ENCODE measurements around the gene KRTAP10-4.
"Not testable (repeated sequence)": the region's sequence is repeated elsewhere in the genome, so short reads cannot be mapped to it uniquely, and the experiment has no call there.

KRTAP10-4 gene

DNA sequence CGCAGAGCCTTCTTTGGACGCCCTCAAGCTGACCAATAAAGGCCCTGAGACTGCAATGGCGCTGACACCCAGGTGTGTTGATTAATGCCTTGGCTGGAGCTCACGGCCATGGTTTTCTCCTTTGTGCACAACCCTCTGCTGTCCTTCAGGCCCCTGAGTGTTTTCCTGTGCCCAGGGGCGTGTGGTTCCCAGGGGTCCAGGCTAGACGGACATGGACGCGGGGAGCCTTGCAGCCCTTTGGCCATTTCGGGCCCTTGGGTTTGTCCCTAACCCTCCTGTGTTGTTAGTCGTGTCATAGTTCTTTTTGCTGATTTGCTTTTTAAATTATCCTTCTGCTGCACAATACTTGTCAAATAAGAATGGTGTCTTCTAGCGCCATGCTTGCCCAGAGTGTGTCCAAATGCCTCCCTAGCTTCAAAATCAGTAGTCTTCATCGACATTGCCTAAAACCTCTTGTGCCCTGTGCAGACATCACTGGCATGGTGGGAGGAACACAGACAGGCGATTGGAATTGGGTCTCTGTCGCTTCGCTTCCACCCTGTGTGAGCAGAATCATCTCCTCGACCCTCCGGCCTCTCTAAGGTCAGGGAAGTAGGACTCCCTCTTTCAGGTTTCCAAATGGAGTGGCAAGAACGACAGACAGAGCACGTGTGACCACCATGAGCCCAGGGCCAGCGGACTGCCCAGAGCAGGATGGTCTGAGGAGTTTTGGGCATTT is 1.9 kb downstream of the KRTAP10-4 start:
- in situ Hi-C loops (cut with MboI; ENCODE audit: low sequenced_read_pairs) = no loop called here

DNA sequence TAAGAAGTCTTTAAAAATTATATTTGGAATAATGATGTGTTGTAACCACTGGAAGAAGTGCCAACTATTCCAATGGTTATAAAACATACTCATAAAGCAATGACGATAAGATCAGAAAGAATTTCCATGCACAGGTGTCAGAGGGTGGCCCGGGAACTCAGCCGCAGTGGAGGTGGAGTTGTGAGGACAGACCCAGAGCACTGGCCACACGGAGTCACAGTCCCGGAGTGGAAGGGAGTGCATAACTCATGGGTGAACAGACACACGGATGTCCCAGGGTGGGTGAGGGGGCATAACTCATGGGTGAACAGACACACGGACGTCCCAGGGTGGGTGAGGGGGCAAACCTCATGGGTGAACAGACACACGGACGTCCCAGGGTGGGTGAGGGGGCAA is 2.5 kb downstream of the KRTAP10-4 start:
- in situ Hi-C loops (cut with MboI; ENCODE audit: low sequenced_read_pairs) = no loop called here

GRCh38 chr21:44578371-44579055 is 5.0 kb downstream of the KRTAP10-4 start:
- in situ Hi-C loops (cut with MboI; ENCODE audit: low sequenced_read_pairs) = no loop called here

DNA sequence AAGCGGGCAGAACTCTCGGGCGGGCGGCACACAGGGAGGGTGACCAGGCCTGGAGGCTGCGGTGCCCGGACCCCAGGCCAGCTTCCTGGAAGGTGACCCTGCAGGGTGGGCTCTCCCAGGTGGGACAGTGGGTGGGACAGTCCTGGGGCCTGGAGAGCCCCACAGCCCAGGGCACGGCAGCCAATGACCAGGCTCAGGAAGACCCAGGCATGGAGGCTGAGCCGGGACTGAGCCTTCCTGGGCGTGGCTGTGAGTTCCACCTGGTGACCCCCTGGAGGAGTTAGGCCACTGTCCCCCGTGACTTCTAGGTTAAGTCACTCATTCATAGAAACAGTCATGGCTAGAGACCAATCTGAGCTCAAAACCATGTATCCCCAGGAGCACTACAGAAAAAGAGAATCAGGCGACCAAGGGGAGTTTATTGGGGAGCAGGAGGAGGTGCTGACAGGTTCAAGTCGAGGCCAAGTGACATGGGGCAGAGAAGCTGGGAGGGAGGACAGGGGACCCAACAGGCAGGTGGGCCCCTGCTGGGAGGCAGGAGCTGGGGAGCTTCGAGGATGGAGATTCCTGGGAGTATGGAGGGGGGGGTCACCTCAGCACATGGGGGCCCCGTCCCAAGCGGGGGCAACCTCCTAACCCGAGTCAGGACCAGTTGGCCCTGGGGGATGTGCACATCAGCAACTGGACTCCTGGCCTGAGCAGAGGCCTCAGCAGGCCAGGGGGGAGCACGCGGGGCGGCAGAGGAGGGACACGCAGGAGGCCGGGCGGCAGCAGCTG is 5.7 kb downstream of the KRTAP10-4 start:
- in situ Hi-C loops (cut with MboI; ENCODE audit: low sequenced_read_pairs) = no loop called here

GRCh38 chr21:44579833-44580144 is 6.3 kb downstream of the KRTAP10-4 start:
- in situ Hi-C loops (cut with MboI; ENCODE audit: low sequenced_read_pairs) = no loop called here

- in situ Hi-C loops (cut with MboI; ENCODE audit: low sequenced_read_pairs) = not testable (repeated sequence)
These were observed 6.8 kb downstream of the KRTAP10-4 start, which contains the start of gene KRTAP10-5 for GRCh38 chr21:44580231-44580821. TSS of gene KRTAP10-5 (minus strand) at chr21:44580604. CDS start at chr21:44580578, 26 bp downstream.

DNA sequence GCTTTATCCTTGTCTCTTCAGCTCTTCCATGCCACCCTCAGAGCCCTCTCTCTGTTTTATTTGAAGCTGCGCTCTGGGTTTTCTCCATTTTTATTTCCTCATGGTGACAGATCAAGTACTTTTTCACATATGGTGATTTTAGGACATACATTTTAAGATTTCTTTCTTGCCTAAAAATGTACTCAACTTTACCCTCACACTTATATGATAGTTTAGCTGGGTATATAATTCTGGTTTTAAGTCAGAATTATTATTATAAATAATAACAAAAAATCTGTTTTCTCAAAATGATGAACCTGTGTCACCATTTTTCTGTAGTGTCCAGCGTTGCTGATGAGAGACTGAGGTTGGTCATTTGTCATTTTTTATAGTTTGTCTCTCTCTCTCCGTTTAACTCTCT is 7.6 kb downstream of the KRTAP10-4 start:
- in situ Hi-C loops (cut with MboI; ENCODE audit: low sequenced_read_pairs) = no loop called here

DNA sequence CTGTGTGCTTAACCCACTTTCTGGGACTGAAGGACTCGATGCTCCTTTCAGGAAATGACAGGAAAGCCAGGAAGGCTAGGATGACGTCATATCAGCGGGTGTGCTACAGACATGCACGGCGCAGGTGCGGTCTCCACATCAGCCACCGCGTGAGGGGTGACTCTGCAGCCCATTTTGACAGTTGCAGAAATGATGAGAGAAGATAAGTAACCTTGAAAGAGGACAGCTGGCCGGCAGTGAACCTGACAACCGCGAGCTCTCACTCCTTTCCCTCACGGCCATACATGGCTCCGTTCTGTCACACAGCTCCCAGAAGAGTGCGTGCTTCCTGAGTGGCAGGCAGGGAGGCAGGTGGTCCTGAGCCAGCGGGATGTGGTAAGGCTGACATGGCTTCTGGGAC is 8.5 kb downstream of the KRTAP10-4 start:
- in situ Hi-C loops (cut with MboI; ENCODE audit: low sequenced_read_pairs) = no loop called here

GRCh38 chr21:44583089-44583799 is 9.7 kb downstream of the KRTAP10-4 start:
- in situ Hi-C loops (cut with MboI; ENCODE audit: low sequenced_read_pairs) = no loop called here

- in situ Hi-C loops (cut with MboI; ENCODE audit: low sequenced_read_pairs) = no loop called here
These were observed 10.2 kb downstream of the KRTAP10-4 start for GRCh38 chr21:44583800-44584147.

- in situ Hi-C loops (cut with MboI; ENCODE audit: low sequenced_read_pairs) = no loop called here
These were observed 12.4 kb downstream of the KRTAP10-4 start for GRCh38 chr21:44585892-44586291.

- in situ Hi-C loops (cut with MboI; ENCODE audit: low sequenced_read_pairs) = no loop called here
These were observed 15.6 kb downstream of the KRTAP10-4 start for GRCh38 chr21:44589094-44589493.

DNA sequence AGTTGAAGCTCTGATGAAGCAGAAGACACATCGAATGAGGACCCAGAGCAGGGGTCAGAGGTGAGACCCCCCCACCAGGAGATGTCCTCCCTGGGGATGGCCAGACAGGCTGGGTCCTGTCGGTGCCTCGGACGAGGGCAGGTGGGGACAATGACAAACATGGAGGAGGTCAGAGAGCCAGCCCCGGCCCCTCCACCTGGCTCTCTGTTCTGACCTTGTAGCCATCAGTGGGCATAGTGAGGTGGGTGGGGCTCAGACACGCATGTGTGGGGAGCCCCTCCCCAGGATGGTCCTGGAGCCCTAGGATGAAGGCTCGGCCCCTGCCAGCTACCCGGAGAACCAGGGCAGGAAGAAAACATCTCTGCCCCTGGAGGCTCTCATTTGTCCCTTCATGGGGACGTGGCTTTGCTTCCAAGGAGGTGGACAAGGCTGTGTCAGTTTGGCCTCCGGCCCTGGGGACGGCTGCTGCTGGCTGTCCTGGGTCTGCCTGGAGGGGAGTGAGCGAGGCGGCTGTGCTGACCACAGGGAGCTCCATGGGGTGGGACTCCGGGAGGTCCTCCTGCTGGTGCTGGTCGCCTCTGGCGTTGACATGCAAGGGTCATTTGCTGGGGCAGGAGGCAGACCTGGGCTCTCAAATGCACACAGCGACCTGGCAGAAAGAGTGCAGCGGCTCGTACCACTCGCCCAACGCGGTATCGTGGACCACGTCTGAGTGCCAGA is 16.2 kb downstream of the KRTAP10-4 start:
- in situ Hi-C loops (cut with MboI; ENCODE audit: low sequenced_read_pairs) = no loop called here

DNA sequence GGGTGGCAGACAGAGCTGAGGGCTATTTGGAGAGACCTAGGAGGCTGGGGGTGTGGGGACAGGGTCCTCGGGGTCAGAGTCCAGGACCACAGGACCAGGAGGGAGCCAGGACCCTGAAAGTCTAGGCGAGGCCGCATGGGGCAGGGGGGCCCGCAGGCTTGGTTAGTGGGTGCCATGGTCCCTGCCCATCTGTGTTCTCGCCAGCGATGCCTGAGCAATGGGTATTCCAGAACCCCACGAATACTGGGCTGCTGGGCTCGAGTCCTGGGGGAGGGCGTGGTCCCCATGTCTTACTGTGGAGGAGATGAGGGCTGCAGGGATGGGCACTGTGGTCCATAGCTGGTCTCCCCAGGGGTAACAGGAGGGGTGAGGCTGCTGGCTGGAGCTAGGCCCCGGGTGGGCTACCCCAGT is 16.8 kb downstream of the KRTAP10-4 start:
- in situ Hi-C loops (cut with MboI; ENCODE audit: low sequenced_read_pairs) = no loop called here

GRCh38 chr21:44590897-44591800 is 17.6 kb downstream of the KRTAP10-4 start:
- in situ Hi-C loops (cut with MboI; ENCODE audit: low sequenced_read_pairs) = not testable (repeated sequence)

DNA sequence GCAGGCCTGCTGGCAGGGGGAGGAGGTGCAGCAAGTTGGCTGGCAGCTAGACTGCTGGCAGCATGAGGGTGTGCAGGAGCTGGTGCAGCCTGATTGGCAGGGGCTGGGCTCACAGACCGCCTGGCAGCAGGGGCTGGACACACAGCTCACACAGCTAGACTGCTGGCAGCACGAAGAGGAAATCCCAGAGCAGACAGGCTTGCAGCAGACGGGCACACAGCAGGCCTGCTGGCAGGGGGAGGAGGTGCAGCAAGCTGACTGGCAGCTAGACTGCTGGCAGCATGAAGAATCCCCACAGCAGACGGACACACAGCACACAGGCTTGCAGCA is 18.2 kb downstream of the KRTAP10-4 start:
- in situ Hi-C loops (cut with MboI; ENCODE audit: low sequenced_read_pairs) = not testable (repeated sequence)

GRCh38 chr21:44592446-44593311 is 19.1 kb downstream of the KRTAP10-4 start, which contains the start of gene KRTAP10-6:
TSS of gene KRTAP10-6 (minus strand) at chr21:44592505. CDS start at chr21:44592484, 21 bp downstream.
- in situ Hi-C loops (cut with MboI; ENCODE audit: low sequenced_read_pairs) = no loop called here

Data from HL-60/S4 (cell line).